ENCODE measurements around the gene GAS2L2.

Gene GAS2L2

DNA sequence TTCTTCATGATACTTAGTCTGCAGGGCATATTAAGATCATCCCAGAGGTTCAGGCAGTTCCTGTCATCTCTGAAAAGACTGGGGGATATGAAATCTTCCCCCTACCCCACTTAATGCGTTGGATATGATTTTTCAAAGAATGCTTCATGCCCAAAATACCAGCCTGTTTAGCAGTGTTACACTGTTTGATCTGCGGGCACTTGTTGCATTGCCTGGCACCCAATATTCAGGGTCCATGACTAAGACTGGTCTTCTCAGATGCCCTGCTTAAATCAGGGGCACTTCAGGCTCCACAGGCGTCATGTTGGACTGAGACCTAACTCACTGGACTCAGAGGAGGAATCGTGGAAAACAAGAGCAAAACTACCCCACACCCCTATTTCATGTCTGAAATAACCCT is 28.0 kb downstream of the GAS2L2 start:
- no peak for DNase-seq
- Histone ChIP-seq H3K4me1 (ENCODE audit: control extremely low read depth in 1 of 4, control insufficient read depth in 4 of 4, insufficient read depth in 4 of 4, low read length in 3 of 4) (no peaks in the 10 kb centered on the region), H3K27ac (ENCODE audit: insufficient read depth in 1 of 2, low read depth in 1 of 2, low read length in 2 of 2, poor library complexity in 1 of 2, severe bottlenecking in 2 of 2) (no peak overlapping the region), H3K27me3 (replicated peaks in 2 of 5; ENCODE audit: control insufficient read depth in 4 of 5, insufficient read depth in 5 of 5, low read length in 4 of 5) (no peaks in the 10 kb centered on the region), H3K9me3 (ENCODE audit: control extremely low read depth in 1 of 5, control insufficient read depth in 4 of 5, insufficient read depth in 2 of 5, low read depth in 1 of 5, low read length in 4 of 5) (no peaks in the 10 kb centered on the region), H3K4me3 (ENCODE audit: control insufficient read depth in 1 of 7, extremely low read depth in 1 of 7, insufficient read depth in 4 of 7, low read depth in 2 of 7, low read length in 6 of 7) (no peak overlapping the region), H3K36me3 (ENCODE audit: control insufficient read depth in 4 of 4, insufficient read depth in 4 of 4, low read length in 3 of 4) (peaks cover 18 to 60% (median 33%) of the 10 kb centered on the region in 4 experiments)
- ChIA-PET CTCF (no interaction called here), POLR2A (no interaction called here)
- 97% methylated on average over 2 of the region's 4 CpGs for WGBS (ENCODE audit: insufficient coverage)

DNA sequence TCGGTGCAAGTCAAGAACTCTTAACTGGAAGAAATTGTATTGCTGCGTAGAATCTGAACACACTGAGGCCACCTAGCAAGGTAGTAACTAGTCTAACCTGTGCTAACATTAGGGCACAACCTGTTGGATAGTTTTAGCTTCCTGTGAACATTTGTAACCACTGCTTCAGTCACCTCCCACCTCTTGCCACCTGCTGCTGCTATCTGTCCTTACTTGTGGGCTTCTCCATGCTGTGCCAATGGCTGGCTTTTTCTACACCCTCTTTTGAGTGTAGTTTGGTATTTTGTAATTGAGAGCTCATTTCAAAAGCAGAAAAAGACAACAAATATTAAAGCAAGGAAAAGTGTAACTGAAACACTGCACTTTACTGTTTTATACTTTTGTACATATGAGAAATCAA is 29.3 kb downstream of the GAS2L2 start:
- DNase-seq, result no peak
- CTCF ChIA-PET, result no interaction called here
- Histone ChIP-seq H3K4me3 (ENCODE audit: control insufficient read depth in 1 of 7, extremely low read depth in 1 of 7, insufficient read depth in 4 of 7, low read depth in 2 of 7, low read length in 6 of 7) (no peak overlapping the region), H3K27ac (ENCODE audit: insufficient read depth in 1 of 2, low read depth in 1 of 2, low read length in 2 of 2, poor library complexity in 1 of 2, severe bottlenecking in 2 of 2) (no peak overlapping the region), H3K36me3 (ENCODE audit: control insufficient read depth in 4 of 4, insufficient read depth in 4 of 4, low read length in 3 of 4) (peaks cover 23 to 69% (median 38%) of the 10 kb centered on the region in 4 experiments), H3K4me1 (ENCODE audit: control extremely low read depth in 1 of 4, control insufficient read depth in 4 of 4, insufficient read depth in 4 of 4, low read length in 3 of 4) (no peaks in the 10 kb centered on the region), H3K9me3 (ENCODE audit: control extremely low read depth in 1 of 5, control insufficient read depth in 4 of 5, insufficient read depth in 2 of 5, low read depth in 1 of 5, low read length in 4 of 5) (no peaks in the 10 kb centered on the region), H3K27me3 (replicated peaks in 2 of 5; ENCODE audit: control insufficient read depth in 4 of 5, insufficient read depth in 5 of 5, low read length in 4 of 5) (no peaks in the 10 kb centered on the region)
- WGBS (ENCODE audit: insufficient coverage), result 100% methylated on average over 2 of the region's 2 CpGs
- POLR2A ChIA-PET, result interaction anchor here (0.7 kb wide), 1 partner anchor 16 kb away, joined by 3 read pairs; no protein-coding TSS in a partner anchor

DNA sequence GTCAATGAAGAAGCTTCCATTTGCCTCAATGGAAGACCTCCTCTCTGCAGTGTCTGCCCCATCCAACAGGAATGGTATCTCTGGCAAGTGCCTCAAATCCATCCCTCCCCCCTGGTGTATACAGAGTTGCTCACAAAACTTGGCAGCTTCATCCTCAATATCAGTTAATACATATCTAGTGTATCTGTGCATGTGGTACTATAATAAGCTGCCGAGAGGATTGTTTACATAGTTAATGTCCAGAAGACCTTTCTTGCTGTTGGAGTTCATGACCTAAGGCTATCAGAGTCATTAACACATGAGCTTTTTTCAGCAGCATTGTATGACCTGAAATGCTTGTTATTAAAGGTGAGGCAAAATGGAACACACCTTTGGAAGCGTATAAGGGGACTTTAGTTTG is 35.6 kb downstream of the GAS2L2 start:
- Histone ChIP-seq H3K27me3 (replicated peaks in 2 of 5; ENCODE audit: control insufficient read depth in 4 of 5, insufficient read depth in 5 of 5, low read length in 4 of 5) (no peaks in the 10 kb centered on the region), H3K9me3 (ENCODE audit: control extremely low read depth in 1 of 5, control insufficient read depth in 4 of 5, insufficient read depth in 2 of 5, low read depth in 1 of 5, low read length in 4 of 5) (no peaks in the 10 kb centered on the region), H3K36me3 (ENCODE audit: control insufficient read depth in 4 of 4, insufficient read depth in 4 of 4, low read length in 3 of 4) (peaks cover 19 to 68% (median 33%) of the 10 kb centered on the region in 4 experiments), H3K27ac (ENCODE audit: insufficient read depth in 1 of 2, low read depth in 1 of 2, low read length in 2 of 2, poor library complexity in 1 of 2, severe bottlenecking in 2 of 2) (no peak overlapping the region), H3K4me1 (ENCODE audit: control extremely low read depth in 1 of 4, control insufficient read depth in 4 of 4, insufficient read depth in 4 of 4, low read length in 3 of 4) (peaks cover 0 to 10% (median 6%) of the 10 kb centered on the region in 4 experiments), H3K4me3 (ENCODE audit: control insufficient read depth in 1 of 7, extremely low read depth in 1 of 7, insufficient read depth in 4 of 7, low read depth in 2 of 7, low read length in 6 of 7) (no peak overlapping the region)
- DNase-seq, result no peak
- WGBS (ENCODE audit: insufficient coverage), result no CpG with 5 or more reads among the region's 2 CpGs
- ChIA-PET POLR2A (no interaction called here), CTCF (interaction anchor here (0.8 to 1.0 kb wide), 2 partner anchors 12 to 99 kb away, joined by 3 read pairs; no protein-coding TSS in a partner anchor)

DNA sequence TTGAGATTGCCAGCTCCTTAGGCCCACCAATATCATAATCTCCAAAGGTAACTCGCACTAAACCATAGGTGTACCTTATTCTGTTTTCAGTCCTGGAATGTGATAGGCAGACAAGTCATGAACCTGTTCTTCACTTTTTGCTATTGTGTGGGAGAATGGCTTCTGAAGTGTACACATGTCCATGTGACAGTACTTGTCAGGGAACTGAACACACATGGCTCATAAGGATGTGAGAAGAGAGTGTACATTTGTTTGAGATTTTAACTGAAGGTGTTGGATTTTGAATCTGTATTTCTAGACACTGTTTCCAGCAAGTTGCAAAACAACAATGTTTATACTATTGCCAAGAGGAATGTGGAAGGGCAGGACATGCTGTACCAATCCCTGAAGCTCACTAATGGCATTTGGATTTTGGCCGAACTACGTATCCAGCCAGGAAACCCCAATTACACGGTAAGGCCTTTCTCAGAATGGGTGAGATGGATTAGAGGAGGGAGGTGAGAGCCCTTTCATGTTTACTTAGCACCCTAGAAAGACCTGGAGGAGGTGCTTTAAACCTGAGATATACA is 36.1 kb downstream of the GAS2L2 start:
- POLR2A ChIA-PET, result no interaction called here
- CTCF ChIA-PET, result interaction anchor here (1.0 kb wide), 1 partner anchor 13 kb away, joined by 3 read pairs; no protein-coding TSS in a partner anchor

DNA sequence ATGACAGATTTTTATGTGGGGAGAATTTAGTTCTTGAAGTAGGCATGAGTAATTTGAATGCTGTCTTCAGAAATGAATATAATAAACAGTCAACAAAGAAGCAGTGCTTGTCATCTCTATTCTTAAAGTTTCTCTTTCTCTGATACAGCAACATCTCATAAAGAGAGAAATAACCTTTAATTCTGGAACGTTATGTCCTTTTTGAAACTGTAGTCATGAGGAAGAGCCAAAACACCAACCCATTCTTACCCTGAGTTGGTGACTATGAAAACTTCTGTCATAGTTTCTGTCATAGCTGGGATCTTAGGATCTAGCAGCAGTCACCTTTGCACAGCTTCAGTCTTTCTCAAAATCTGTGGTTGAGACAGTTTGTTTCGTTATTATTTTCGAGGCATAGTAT is 36.9 kb downstream of the GAS2L2 start:
- Histone ChIP-seq H3K36me3 (ENCODE audit: control insufficient read depth in 4 of 4, insufficient read depth in 4 of 4, low read length in 3 of 4) (peaks cover 20 to 64% (median 36%) of the 10 kb centered on the region in 4 experiments), H3K4me3 (ENCODE audit: control insufficient read depth in 1 of 7, extremely low read depth in 1 of 7, insufficient read depth in 4 of 7, low read depth in 2 of 7, low read length in 6 of 7) (no peak overlapping the region), H3K9me3 (ENCODE audit: control extremely low read depth in 1 of 5, control insufficient read depth in 4 of 5, insufficient read depth in 2 of 5, low read depth in 1 of 5, low read length in 4 of 5) (no peaks in the 10 kb centered on the region), H3K27ac (ENCODE audit: insufficient read depth in 1 of 2, low read depth in 1 of 2, low read length in 2 of 2, poor library complexity in 1 of 2, severe bottlenecking in 2 of 2) (no peak overlapping the region), H3K4me1 (ENCODE audit: control extremely low read depth in 1 of 4, control insufficient read depth in 4 of 4, insufficient read depth in 4 of 4, low read length in 3 of 4) (peaks cover 0 to 10% (median 6%) of the 10 kb centered on the region in 4 experiments), H3K27me3 (replicated peaks in 2 of 5; ENCODE audit: control insufficient read depth in 4 of 5, insufficient read depth in 5 of 5, low read length in 4 of 5) (no peaks in the 10 kb centered on the region)
- POLR2A ChIA-PET, result no interaction called here
- WGBS (ENCODE audit: insufficient coverage), result 92% methylated on average over 3 of the region's 3 CpGs
- DNase-seq, result no peak
- CTCF ChIA-PET, result no interaction called here

More for the DNA sequence above, 36.1 kb downstream of the GAS2L2 start:
- no peaks in the 10 kb centered on the region for H3K27me3 ChIP-seq (replicated peaks in 2 of 5; ENCODE audit: control insufficient read depth in 4 of 5, insufficient read depth in 5 of 5, low read length in 4 of 5)
- H3K4me3 ChIP-seq (ENCODE audit: control insufficient read depth in 1 of 7, extremely low read depth in 1 of 7, insufficient read depth in 4 of 7, low read depth in 2 of 7, low read length in 6 of 7), result no peak overlapping the region
- no peaks in the 10 kb centered on the region for H3K9me3 ChIP-seq (ENCODE audit: control extremely low read depth in 1 of 5, control insufficient read depth in 4 of 5, insufficient read depth in 2 of 5, low read depth in 1 of 5, low read length in 4 of 5)
- no peak for DNase-seq
- no peak overlapping the region for H3K27ac ChIP-seq (ENCODE audit: insufficient read depth in 1 of 2, low read depth in 1 of 2, low read length in 2 of 2, poor library complexity in 1 of 2, severe bottlenecking in 2 of 2)
- H3K36me3 ChIP-seq (ENCODE audit: control insufficient read depth in 4 of 4, insufficient read depth in 4 of 4, low read length in 3 of 4), result peaks cover 21 to 69% (median 34%) of the 10 kb centered on the region in 4 experiments
- H3K4me1 ChIP-seq (ENCODE audit: control extremely low read depth in 1 of 4, control insufficient read depth in 4 of 4, insufficient read depth in 4 of 4, low read length in 3 of 4), result peaks cover 0 to 10% (median 6%) of the 10 kb centered on the region in 4 experiments
- WGBS (ENCODE audit: insufficient coverage), result 94% methylated on average over 3 of the region's 4 CpGs

DNA sequence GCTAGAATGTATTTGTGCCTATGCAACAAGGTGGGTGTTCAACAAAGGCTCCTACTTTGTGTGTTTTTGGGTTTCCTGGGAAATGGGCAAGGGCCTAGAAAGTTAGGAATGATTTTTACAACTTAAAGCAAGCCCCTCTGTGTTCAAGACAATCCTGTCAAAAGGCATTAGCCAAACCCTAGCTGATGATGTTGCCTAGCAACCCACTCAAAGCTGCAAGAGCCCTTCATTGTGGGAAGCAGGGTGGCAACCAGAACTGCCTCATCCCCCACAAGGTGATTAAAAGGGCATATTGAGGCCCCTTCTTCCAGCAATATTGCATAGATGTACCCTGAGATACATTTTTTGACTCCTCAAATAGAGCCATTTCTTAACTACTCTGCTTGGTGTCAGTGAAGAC is 37.6 kb downstream of the GAS2L2 start:
- Histone ChIP-seq H3K9me3 (ENCODE audit: control extremely low read depth in 1 of 5, control insufficient read depth in 4 of 5, insufficient read depth in 2 of 5, low read depth in 1 of 5, low read length in 4 of 5) (no peaks in the 10 kb centered on the region), H3K27ac (ENCODE audit: insufficient read depth in 1 of 2, low read depth in 1 of 2, low read length in 2 of 2, poor library complexity in 1 of 2, severe bottlenecking in 2 of 2) (no peak overlapping the region), H3K27me3 (replicated peaks in 2 of 5; ENCODE audit: control insufficient read depth in 4 of 5, insufficient read depth in 5 of 5, low read length in 4 of 5) (no peaks in the 10 kb centered on the region), H3K36me3 (ENCODE audit: control insufficient read depth in 4 of 4, insufficient read depth in 4 of 4, low read length in 3 of 4) (peaks cover 23 to 69% (median 38%) of the 10 kb centered on the region in 4 experiments), H3K4me1 (ENCODE audit: control extremely low read depth in 1 of 4, control insufficient read depth in 4 of 4, insufficient read depth in 4 of 4, low read length in 3 of 4) (peaks cover 0 to 10% (median 6%) of the 10 kb centered on the region in 4 experiments), H3K4me3 (ENCODE audit: control insufficient read depth in 1 of 7, extremely low read depth in 1 of 7, insufficient read depth in 4 of 7, low read depth in 2 of 7, low read length in 6 of 7) (no peak overlapping the region)
- POLR2A ChIA-PET, result no interaction called here
- DNase-seq, result no peak
- CTCF ChIA-PET, result interaction anchor here (0.6 to 0.8 kb wide), 2 partner anchors 21 to 60 kb away, joined by 3 read pairs; no protein-coding TSS in a partner anchor

DNA sequence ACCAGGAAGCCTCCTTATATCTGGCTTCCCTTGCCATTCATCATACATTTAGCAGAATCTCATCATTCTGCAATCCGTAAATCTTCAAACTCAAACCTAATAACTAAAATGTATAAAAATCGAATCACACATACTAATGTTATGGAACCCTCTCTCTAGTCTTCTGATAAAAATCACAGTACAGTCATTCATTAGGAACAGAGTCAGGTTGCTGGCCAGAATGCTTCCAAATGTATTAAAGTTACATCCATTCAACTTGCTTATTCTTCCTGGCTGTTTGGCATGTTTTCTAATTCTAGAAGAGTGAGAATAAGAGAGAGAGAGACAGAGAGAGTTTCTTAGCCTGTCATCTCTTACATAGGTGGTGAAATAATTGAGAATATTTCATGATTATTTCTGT is 38.1 kb downstream of the GAS2L2 start:
- Histone ChIP-seq H3K27ac (ENCODE audit: insufficient read depth in 1 of 2, low read depth in 1 of 2, low read length in 2 of 2, poor library complexity in 1 of 2, severe bottlenecking in 2 of 2) (no peak overlapping the region), H3K36me3 (ENCODE audit: control insufficient read depth in 4 of 4, insufficient read depth in 4 of 4, low read length in 3 of 4) (peaks cover 24 to 71% (median 40%) of the 10 kb centered on the region in 4 experiments), H3K27me3 (replicated peaks in 2 of 5; ENCODE audit: control insufficient read depth in 4 of 5, insufficient read depth in 5 of 5, low read length in 4 of 5) (no peaks in the 10 kb centered on the region), H3K4me1 (ENCODE audit: control extremely low read depth in 1 of 4, control insufficient read depth in 4 of 4, insufficient read depth in 4 of 4, low read length in 3 of 4) (peaks cover 0 to 10% (median 6%) of the 10 kb centered on the region in 4 experiments), H3K9me3 (ENCODE audit: control extremely low read depth in 1 of 5, control insufficient read depth in 4 of 5, insufficient read depth in 2 of 5, low read depth in 1 of 5, low read length in 4 of 5) (no peaks in the 10 kb centered on the region), H3K4me3 (ENCODE audit: control insufficient read depth in 1 of 7, extremely low read depth in 1 of 7, insufficient read depth in 4 of 7, low read depth in 2 of 7, low read length in 6 of 7) (no peak overlapping the region)
- ChIA-PET POLR2A (no interaction called here), CTCF (interaction anchor here (0.8 kb wide), 1 partner anchor 20 kb away, joined by 3 read pairs; no protein-coding TSS in a partner anchor)
- no peak for DNase-seq
- 90% methylated on average over 2 of the region's 2 CpGs for WGBS (ENCODE audit: insufficient coverage)

All from common myeloid progenitor, CD34-positive (primary cell).